Stimulated activated CD8-positive, alpha-beta memory T cell treated with anti-CD3 and anti-CD28 coated beads, Interleukin-12 subunit alpha, Interleukin-12 subunit beta, amount 100 ng/mL, for 1 hour (primary cell): ENCODE measurements around the gene RRP15.

Experiments used
- DNase-seq: peaks from one replicate; pipeline ENCODE4 v3.0.0-alpha.2; 2020; ENCODE audit warnings: low read depth

RRP15 gene, protein sequence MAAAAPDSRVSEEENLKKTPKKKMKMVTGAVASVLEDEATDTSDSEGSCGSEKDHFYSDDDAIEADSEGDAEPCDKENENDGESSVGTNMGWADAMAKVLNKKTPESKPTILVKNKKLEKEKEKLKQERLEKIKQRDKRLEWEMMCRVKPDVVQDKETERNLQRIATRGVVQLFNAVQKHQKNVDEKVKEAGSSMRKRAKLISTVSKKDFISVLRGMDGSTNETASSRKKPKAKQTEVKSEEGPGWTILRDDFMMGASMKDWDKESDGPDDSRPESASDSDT

GRCh38 chr1:218284917-218285635 lies at the start of gene RRP15:
TSS of gene RRP15 (plus strand) at chr1:218285293. CDS start at chr1:218285317, 24 bp downstream.
- DNase-seq = peak; percentile 79

GRCh38 chr1:218242171-218242570 lies 42.9 kb upstream of the RRP15 start:
- DNase-seq = no peak

DNA sequence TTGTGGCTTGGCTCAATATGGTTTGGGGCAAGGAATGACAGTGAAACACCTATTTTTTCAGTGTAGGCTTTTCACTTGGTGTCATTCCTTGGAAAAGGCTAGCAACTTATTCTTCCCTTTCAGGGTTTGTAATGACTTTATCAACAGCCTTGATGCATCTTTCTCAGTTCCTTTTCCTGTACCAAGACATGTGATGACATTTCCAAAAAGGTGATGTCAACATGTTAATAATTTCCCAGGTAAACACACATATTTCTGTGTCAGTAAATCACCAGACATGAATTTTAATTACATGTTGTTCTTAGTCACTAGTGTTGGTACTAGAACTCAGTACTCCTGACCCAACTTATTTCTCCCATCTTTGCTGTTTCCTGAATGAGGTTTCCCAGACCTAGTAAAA lies 37.8 kb upstream of the RRP15 start:
- no peak for DNase-seq

DNA sequence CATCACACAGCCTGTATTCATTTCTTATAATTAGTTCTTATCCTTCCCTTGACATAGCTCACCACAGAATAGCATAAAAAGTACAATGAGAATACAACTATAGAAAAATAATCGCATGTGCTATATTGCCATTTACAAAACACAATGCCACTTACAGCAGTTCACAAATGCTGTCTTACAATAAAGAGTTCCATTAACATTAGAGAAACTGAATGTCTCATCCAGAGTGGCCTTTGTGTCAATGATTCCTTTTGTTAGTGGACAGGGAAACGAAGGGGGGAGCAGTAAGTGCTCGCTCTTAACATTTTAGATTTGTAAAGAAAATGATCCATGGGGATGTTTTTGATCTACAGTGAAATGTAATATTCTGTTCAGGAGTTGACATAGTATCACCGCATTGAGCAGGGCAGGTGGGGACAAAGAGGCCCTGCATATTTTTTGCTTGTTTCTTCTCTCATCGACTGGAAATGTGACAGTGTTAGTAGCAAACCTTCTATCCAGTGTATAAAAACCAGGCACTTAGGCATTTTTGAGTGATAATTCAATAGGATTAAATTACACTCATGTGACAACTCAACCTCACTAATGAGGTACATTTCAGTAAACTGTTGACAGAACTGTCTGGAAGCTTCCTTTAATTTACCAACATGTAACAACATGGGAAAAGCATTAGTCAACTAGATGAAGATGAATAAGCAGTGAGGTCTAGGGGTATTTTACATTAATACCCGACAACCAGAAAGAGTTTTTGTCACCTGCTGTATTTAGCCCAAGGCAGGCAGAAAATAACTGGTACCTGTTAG lies 35.6 kb upstream of the RRP15 start:
- no peak for DNase-seq

GRCh38 chr1:218250492-218250891 lies 34.6 kb upstream of the RRP15 start:
- no peak for DNase-seq

DNA sequence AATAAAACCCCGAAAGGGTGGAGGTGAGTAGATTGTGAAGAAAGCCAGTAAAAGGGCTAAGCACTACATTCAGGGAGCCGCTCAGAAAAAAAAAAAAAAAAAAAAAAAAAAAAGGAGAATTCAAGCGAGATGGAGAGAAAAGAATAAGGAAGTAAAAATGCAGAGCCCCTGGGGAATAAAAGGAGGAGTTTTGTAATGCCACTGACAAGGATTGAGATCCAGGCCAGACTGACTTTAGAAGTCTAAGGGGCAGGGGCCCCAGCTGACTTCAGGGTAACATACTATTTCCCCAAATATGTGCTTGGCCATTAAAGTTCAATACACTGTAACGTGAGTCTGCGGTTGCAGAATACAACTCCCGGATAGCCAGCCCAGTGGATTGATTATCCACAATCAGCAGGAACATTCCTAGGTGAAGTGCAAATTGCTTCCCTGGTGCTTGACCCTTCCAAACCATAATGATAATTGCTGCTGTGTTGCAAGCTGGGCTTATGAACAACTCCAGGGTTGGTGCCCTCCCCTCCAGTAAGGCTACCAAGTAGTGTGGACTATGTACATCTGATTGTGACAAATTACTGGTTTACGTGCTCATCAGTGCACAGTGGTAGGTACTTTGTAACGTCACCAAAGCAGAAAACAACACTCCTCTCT lies 30.7 kb upstream of the RRP15 start:
- DNase-seq = no peak

DNA sequence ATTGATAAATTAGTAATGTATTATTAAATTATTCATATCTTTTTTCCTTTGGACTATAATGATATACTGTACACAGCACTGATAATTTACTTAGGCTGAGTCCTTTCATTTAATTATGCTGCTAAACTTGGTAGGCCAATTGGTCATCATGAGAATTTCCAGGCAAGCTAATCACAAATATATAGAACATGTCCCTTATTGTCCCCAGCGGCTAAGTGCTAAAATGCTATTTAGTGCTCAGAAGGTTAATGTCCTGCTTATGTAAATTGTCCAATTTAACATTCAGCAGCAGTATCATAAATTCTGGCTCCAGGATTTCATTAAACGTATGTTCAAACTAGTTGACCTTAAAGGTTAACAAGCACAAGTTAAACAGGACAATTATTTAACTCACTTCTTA lies 30.0 kb upstream of the RRP15 start:
- no peak for DNase-seq

DNA sequence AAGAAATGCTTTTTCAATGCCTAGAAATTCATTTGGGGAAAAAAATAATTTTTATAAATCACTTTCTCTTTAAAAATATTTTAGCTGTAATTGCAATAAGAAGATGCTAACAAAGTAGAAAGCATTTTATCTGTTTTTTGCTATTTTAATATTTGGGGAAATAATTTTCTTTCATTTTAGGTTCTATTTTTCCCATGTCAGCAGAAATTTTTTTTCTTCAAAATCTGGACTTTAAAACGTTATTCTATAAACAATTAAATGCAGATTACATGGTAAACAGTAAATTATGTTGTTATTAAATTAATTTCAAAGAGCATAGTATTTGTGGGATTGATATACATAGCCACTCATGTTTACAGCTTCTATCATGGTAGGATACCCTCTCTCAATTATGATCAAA lies 27.7 kb upstream of the RRP15 start:
- no peak for DNase-seq

DNA sequence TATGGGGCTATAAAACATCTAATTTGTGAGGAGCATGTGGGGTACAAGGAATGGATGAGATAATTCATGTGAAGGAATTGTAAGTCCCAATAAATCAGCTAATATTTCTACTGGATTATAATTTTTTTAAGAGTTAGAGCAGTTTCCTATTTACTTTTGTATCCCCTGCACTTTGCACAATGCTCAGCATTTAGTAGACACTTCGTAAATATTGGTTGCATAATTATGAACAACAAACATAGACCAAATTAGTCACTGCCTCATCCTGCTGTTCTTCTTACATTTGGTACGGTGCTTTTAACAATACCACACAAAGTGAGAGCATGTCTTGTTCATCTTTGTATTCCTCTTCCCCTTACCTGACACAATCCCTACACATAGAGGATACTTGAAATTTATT lies 27.1 kb upstream of the RRP15 start:
- no peak for DNase-seq

DNA sequence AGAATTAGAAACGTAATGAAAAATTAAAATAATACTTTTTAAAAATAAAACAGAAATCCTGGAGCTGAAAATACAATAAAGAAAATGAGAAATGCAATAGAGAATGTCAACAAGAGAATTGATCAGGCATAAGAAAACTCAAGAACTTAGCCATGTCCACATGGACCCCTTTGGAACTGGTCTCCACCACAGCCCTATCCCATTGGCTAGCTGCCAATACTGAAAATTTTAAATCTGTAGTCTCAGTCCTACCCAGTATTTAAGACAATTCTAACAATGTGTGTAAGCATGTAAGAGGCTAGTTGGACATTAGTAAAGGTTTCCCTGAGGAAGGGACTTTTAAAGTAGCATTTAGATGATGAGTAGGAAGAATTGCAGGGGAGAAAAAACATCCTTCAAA lies 25.8 kb upstream of the RRP15 start:
- no peak for DNase-seq

GRCh38 chr1:218259800-218260199 lies 25.3 kb upstream of the RRP15 start:
- DNase-seq = no peak

GRCh38 chr1:218262259-218262658 lies 22.8 kb upstream of the RRP15 start:
- DNase-seq = no peak

GRCh38 chr1:218266356-218266755 lies 18.7 kb upstream of the RRP15 start:
- DNase-seq = no peak

DNA sequence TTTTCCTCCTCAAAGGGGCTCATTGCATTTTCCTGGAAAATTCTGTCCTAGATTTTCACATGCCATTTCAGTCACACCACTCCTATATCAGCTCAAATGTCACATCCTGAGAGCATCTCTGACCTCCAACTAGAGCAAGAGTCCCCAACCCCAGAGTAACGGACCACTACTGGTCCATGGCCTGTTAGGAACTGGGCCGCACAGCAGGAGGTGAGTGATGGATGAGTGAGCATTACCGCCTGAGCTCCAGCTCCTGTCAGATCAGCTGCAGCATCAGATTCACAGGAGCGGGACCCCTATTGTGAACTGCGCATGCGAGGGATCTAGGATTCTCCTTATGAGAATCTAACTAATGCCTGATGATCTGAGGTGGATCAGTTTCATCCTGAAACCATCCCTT lies 12.7 kb upstream of the RRP15 start:
- DNase-seq = no peak

- no peak for DNase-seq
These were observed 11.2 kb upstream of the RRP15 start for GRCh38 chr1:218273762-218274479.

GRCh38 chr1:218274511-218274910 lies 10.6 kb upstream of the RRP15 start:
- DNase-seq = no peak

DNA sequence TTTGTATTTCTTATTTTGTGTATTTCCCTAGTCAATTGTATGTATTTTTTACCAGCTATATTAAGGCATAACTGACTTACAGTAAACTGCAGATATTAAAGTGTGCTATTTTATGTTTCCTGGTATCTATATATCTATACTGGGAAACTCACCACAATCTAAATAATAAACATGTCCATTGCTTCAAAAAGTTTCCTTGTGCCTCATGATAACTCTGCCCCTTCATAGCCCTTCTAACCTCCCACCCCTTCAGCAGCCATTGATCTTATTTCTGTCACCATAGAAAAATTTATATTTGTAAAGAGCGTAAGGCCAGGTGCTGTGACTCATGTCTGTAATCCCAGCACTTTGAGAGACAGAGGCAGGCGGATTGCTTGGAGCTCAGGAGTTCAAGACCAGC lies 9.3 kb upstream of the RRP15 start:
- no peak for DNase-seq

GRCh38 chr1:218281285-218281684 lies 3.8 kb upstream of the RRP15 start:
- DNase-seq = no peak

DNA sequence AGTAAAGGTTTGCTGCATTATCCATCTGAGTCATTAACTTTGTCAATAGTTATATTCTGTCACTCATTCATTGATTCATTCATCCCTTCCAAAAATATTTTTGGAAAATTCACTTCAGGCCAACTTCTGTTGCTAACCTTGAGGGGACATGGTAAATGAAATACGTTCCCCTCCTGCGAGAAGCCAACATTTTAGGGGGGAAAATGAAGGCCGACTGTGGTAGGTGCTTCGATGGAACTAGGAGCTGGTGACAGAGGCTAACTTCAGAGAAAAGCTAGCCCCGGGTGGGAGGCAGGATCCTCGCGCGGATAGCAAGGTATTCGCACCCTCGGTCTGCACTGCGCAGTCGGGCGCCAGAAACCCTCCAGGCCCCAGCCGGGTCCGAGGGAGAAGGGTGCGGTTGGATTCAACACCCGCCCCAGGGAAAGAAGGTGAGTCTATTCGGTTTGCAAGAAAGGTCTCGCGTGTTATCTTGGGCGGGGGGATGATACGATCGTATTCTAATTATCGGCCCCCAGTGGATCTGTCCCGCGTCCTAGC lies 646 bp upstream of the RRP15 start:
- DNase-seq = peak; percentile 0

DNA sequence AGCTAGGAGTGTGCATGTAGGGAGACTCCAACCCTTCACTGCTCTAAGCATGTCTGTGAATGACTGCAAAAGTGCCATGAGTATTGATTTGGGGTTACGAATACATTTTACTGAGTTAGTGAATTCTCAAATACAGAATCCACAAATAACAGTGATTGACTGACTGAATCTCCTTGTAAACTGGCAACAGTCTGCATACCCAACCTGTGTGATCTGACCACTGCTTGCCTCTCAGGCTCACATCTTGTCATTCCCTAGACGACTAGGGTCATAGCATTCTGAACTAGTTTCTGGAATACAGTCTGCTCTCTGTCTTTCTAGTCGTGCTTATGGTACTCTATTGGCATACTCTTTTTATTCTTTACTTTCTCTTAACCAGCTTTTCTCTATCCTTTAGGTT lies 7.4 kb downstream of the RRP15 start:
- DNase-seq = no peak

DNA sequence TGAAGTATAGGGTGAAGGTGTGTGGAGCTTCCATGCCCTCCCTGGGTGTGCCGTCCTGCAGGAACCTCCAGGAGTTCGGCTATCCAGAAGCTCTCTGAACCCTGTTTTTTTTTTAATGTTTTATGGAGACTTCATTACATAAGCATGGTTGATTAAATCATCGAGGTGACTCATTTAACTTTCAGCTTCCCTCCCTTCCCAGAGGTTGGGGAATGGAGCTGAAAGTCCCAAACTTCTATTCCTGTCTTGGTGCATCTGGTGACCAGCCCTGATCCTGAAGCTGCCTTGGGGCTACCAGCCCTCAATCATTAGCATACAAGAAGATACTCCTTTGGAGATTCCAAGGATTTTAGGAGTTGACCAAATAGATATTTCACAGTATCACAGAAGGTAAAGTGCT lies 9.5 kb downstream of the RRP15 start:
- DNase-seq = no peak

GRCh38 chr1:218296162-218296561 lies 11.1 kb downstream of the RRP15 start:
- DNase-seq = no peak
